Neural progenitor cell (in vitro differentiated cells): ENCODE data around the gene P2RX1. TPM values are rescaled to one million over a fixed set of nuclear protein-coding genes. Genes with fewer than 3 reads are reported as not detected.

Source experiments
- DNase-seq: peaks from one replicate; pipeline ENCODE4 v3.0.0-alpha.2; 2016; ENCODE audit warnings: low spot score
- H2AFZ ChIP-seq: fragments of 200-600 bp; sonication (generic); replicated peaks from 2 replicates; pipeline ENCODE4 v1.6.1; 2016; ENCODE audit warnings: antibody characterized with exemption
- H3F3A ChIP-seq: fragments of 200-600 bp; sonication (generic); 2 replicates; pipeline ENCODE4 v1.6.1; 2016; ENCODE audit warnings: antibody characterized with exemption, low read depth
- H3K27ac ChIP-seq: fragments of 200-600 bp; sonication (generic); 2 replicates; pipeline ENCODE4 v1.5.1; 2016; ENCODE audit warnings: mild to moderate bottlenecking
- H3K27me3 ChIP-seq: fragments of 200-600 bp; sonication (generic); 2 replicates; pipeline ENCODE4 v1.6.1; 2016; ENCODE audit warnings: mild to moderate bottlenecking, moderate library complexity
- H3K36me3 ChIP-seq: fragments of 200-600 bp; sonication (generic); 2 replicates; pipeline ENCODE4 v1.5.1; 2016
- H3K4me1 ChIP-seq: fragments of 200-600 bp; sonication (generic); 2 replicates; pipeline ENCODE4 v1.6.1; 2016; ENCODE audit warnings: mixed run types
- H3K4me2 ChIP-seq: fragments of 200-600 bp; sonication (generic); 2 replicates; pipeline ENCODE4 v1.6.1; 2016
- H3K4me3 ChIP-seq: fragments of 200-600 bp; sonication (generic); 2 replicates; pipeline ENCODE4 v1.5.1; 2016
- H3K79me2 ChIP-seq: fragments of 200-600 bp; sonication (generic); 2 replicates; pipeline ENCODE4 v1.6.1; 2016; ENCODE audit warnings: low read depth
- H3K9ac ChIP-seq: fragments of 200-600 bp; sonication (generic); 2 replicates; pipeline ENCODE4 v1.6.1; 2016
- H3K9me3 ChIP-seq: fragments of 200-600 bp; sonication (generic); 2 replicates; pipeline ENCODE4 v1.5.1; 2016; ENCODE audit warnings: low read depth
- H4K20me1 ChIP-seq: fragments of 200-600 bp; sonication (generic); 2 replicates; pipeline ENCODE4 v1.6.1; 2016; ENCODE audit warnings: low read depth
- H3K27ac Mint-ChIP-seq: 3 replicates; pipeline ENCODE4 v1.8.0; 2021; ENCODE audit warnings: mixed read lengths
- H3K27me3 Mint-ChIP-seq: 2 replicates; pipeline ENCODE4 v1.8.0; 2022; ENCODE audit warnings: low read depth, mild to moderate bottlenecking, inconsistent platforms, moderate library complexity, mixed read lengths; ENCODE audit not compliant: insufficient read depth
- H3K36me3 Mint-ChIP-seq: 3 replicates; pipeline ENCODE4 v1.8.0; 2021; ENCODE audit warnings: mixed read lengths
- H3K4me1 Mint-ChIP-seq: 3 replicates; pipeline ENCODE4 v1.8.0; 2021; ENCODE audit warnings: mixed read lengths
- H3K4me3 Mint-ChIP-seq: 3 replicates; pipeline ENCODE4 v1.8.0; 2021; ENCODE audit warnings: mild to moderate bottlenecking, moderate library complexity, mixed read lengths
- H3K9me3 Mint-ChIP-seq: 3 replicates; pipeline ENCODE4 v1.8.0; 2020; ENCODE audit warnings: mixed read lengths
- CTCF ChIP-seq: fragments of 200-600 bp; sonication (generic); IDR thresholded peaks from 2 replicates; pipeline ENCODE4 v1.5.1; 2017; ENCODE audit warnings: antibody characterized with exemption, mild to moderate bottlenecking
- EZH2 ChIP-seq: fragments of 200-600 bp; sonication (generic); IDR thresholded peaks from 2 replicates; pipeline ENCODE4 v1.6.1; 2017; ENCODE audit warnings: antibody characterized with exemption, mild to moderate bottlenecking, moderate library complexity
- EZH2phosphoT487 ChIP-seq: fragments of 200-600 bp; sonication (generic); IDR thresholded peaks from 2 replicates; pipeline ENCODE4 v1.6.1; 2017; ENCODE audit warnings: antibody characterized with exemption
- total RNA-seq: library from RNA; depleted of rRNA; stranded (reverse); fragments of >200 nt; gene quantifications from 2 replicates; pipeline ENCODE4 v1.2.3, GENCODE V29; 2015; ENCODE audit warnings: low replicate concordance

Gene P2RX1
- total RNA-seq, 1 donor from 2014 or later, result not detected

GRCh38 chr17:3888343-3889171 is 27.7 kb downstream of the P2RX1 start:
- H2AFZ ChIP-seq, result no peak overlapping the region
- H3K9me3 ChIP-seq, result no peaks in the 10 kb centered on the region
- H3K27me3 Mint-ChIP-seq, result peaks cover 10% of the 10 kb centered on the region
- H3K27me3 ChIP-seq, result peaks cover 10% of the 10 kb centered on the region
- no peak overlapping the region for H3K4me3 Mint-ChIP-seq
- H3K4me2 ChIP-seq, result peak overlapping the region; percentile 24
- H3K4me1 ChIP-seq, result peaks cover 17% of the 10 kb centered on the region
- H3K79me2 ChIP-seq, result no peaks in the 10 kb centered on the region
- H3K36me3 Mint-ChIP-seq, result peaks cover 2% of the 10 kb centered on the region
- no peak overlapping the region for H3K27ac Mint-ChIP-seq
- peak; percentile 68 for DNase-seq
- H3K36me3 ChIP-seq, result no peaks in the 10 kb centered on the region
- no peak overlapping the region for H3K4me3 ChIP-seq
- peaks cover 9% of the 10 kb centered on the region for H3F3A ChIP-seq
- H3K27ac ChIP-seq, result no peak overlapping the region
- TF ChIP-seq CTCF (no peak), EZH2phosphoT487 (no peak), EZH2 (no peak)
- peaks cover 20% of the 10 kb centered on the region for H4K20me1 ChIP-seq
- H3K9ac ChIP-seq, result no peak overlapping the region
- no peaks in the 10 kb centered on the region for H3K9me3 Mint-ChIP-seq
- peaks cover 33% of the 10 kb centered on the region for H3K4me1 Mint-ChIP-seq

- Histone ChIP-seq H3K4me3 (no peak overlapping the region), H4K20me1 (peaks cover 20% of the 10 kb centered on the region), H3K9ac (no peak overlapping the region), H3F3A (peaks cover 9% of the 10 kb centered on the region), H3K4me2 (no peak overlapping the region), H3K27me3 (peaks cover 10% of the 10 kb centered on the region), H3K4me1 (peaks cover 16% of the 10 kb centered on the region), H3K27ac (no peak overlapping the region), H3K36me3 (no peaks in the 10 kb centered on the region), H2AFZ (no peak overlapping the region), H3K9me3 (no peaks in the 10 kb centered on the region), H3K79me2 (no peaks in the 10 kb centered on the region)
- DNase-seq, result no peak
- no peak overlapping the region for H3K4me3 Mint-ChIP-seq
- peaks cover 2% of the 10 kb centered on the region for H3K36me3 Mint-ChIP-seq
- peaks cover 30% of the 10 kb centered on the region for H3K4me1 Mint-ChIP-seq
- H3K27ac Mint-ChIP-seq, result no peak overlapping the region
- H3K9me3 Mint-ChIP-seq, result no peaks in the 10 kb centered on the region
- TF ChIP-seq EZH2 (no peak), EZH2phosphoT487 (no peak), CTCF (no peak)
- peaks cover 10% of the 10 kb centered on the region for H3K27me3 Mint-ChIP-seq
These were observed 28.5 kb downstream of the P2RX1 start for GRCh38 chr17:3887804-3888203.

- peaks cover 9% of the 10 kb centered on the region for H3F3A ChIP-seq
- H3K79me2 ChIP-seq, result no peaks in the 10 kb centered on the region
- TF ChIP-seq EZH2phosphoT487 (no peak), EZH2 (no peak), CTCF (no peak)
- no peak overlapping the region for H3K4me2 ChIP-seq
- no peak overlapping the region for H3K4me3 Mint-ChIP-seq
- H3K9ac ChIP-seq, result no peak overlapping the region
- H3K36me3 Mint-ChIP-seq, result peaks cover 2% of the 10 kb centered on the region
- peaks cover 9% of the 10 kb centered on the region for H3K27me3 ChIP-seq
- peaks cover 20% of the 10 kb centered on the region for H4K20me1 ChIP-seq
- peaks cover 30% of the 10 kb centered on the region for H3K4me1 Mint-ChIP-seq
- peaks cover 16% of the 10 kb centered on the region for H3K4me1 ChIP-seq
- H2AFZ ChIP-seq, result no peak overlapping the region
- peaks cover 10% of the 10 kb centered on the region for H3K27me3 Mint-ChIP-seq
- no peaks in the 10 kb centered on the region for H3K9me3 Mint-ChIP-seq
- H3K27ac ChIP-seq, result no peak overlapping the region
- H3K36me3 ChIP-seq, result no peaks in the 10 kb centered on the region
- no peak overlapping the region for H3K4me3 ChIP-seq
- no peak for DNase-seq
- H3K9me3 ChIP-seq, result no peaks in the 10 kb centered on the region
- H3K27ac Mint-ChIP-seq, result peak overlapping the region; percentile 38
These were observed 28.9 kb downstream of the P2RX1 start for GRCh38 chr17:3887394-3887793.
